Stimulated activated CD4-positive, alpha-beta T cell treated with anti-CD3 and anti-CD28 coated beads, TNF-alpha, amount 100 ng/mL, for 4 hours (primary cell): ENCODE measurements around the gene IL1RN.
"Not testable (repeated sequence)": the region's sequence is repeated elsewhere in the genome, so short reads cannot be mapped to it uniquely, and the experiment has no call there.

ENCODE experiments used
- DNase-seq, 3 experiments: peaks; one replicate each; pipeline ENCODE4 v3.0.0-alpha.2; 2020; ENCODE audit warnings: low read depth in 3 of 3

Gene IL1RN

DNA sequence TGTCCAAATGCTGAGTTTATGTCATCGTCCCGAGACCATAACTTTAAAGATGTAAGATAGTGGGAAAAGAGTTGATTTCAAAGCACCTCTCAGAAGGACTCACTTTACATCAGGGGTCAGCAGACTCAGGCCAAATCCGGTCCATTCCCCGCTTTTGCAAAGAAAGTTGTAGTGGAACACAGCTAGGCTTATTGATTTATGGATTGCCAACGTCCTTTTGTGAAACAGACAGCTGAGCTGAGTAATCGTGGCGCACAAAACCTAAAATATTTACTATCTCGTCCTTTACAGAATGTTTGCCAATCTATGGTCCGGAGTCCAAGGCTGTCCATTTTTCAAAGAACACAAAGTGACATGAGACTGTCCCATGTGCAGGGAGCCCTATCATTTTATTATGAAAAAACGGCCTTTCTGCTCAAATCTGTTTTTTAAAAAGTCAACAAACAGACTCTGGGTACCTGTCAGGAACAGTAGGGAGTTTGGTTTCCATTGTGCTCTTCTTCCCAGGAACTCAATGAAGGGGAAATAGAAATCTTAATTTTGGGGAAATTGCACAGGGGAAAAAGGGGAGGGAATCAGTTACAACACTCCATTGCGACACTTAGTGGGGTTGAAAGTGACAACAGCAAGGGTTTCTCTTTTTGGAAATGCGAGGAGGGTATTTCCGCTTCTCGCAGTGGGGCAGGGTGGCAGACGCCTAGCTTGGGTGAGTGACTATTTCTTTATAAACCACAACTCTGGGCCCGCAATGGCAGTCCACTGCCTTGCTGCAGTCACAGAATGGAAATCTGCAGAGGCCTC lies at the start of gene IL1RN:
Gene IL1RN (plus strand): TSS at position 754 of the 801 bp plus-strand sequence. CDS start 27 bp downstream, at position 781.
- no peak for DNase-seq

GRCh38 chr2:113077921-113078320 lies 49.5 kb upstream of the IL1RN start:
- no peak for DNase-seq

GRCh38 chr2:113078350-113078839 lies 49.0 kb upstream of the IL1RN start:
- no peak for DNase-seq

DNA sequence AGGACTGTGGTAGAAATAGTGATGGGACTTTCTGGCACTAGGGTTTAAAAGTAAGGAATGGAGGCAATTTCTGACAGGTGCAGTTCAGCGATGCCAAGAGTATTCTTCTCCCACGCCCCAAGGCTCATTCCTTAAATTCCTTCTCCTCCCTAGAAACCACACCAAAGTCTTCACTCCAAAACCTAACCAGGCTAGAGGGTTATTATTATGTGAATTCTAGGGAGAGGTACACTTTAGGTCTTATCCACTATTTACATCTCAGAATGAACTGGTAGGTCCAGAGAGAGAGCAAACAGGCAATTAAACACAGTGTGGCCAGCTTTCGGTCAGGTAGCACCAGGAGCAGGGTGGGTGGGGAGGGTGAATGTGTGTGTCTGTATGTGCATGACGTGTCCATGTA lies 48.3 kb upstream of the IL1RN start:
- DNase-seq: no peak

DNA sequence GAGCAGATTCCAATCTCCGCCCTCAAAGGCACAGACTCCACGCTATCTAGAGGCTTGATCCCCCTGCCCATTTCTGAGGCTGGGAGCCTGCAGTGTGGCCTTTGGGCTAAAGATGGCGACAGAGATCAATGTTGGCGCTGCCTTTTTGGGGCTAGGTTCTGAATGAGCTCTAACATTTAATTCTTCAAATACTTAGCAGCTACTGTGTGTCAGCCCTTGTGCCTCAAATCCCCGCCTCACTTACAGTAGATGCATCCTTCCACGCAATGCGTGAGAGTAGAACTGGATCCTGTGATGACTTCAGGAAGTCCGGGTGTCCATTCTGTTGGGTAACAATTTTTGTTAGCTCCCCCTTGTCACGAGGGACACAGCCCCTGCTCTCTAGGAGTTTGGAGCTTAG lies 47.3 kb upstream of the IL1RN start:
- DNase-seq: peak in 2 of 3 experiments; percentile 17 to 25

DNA sequence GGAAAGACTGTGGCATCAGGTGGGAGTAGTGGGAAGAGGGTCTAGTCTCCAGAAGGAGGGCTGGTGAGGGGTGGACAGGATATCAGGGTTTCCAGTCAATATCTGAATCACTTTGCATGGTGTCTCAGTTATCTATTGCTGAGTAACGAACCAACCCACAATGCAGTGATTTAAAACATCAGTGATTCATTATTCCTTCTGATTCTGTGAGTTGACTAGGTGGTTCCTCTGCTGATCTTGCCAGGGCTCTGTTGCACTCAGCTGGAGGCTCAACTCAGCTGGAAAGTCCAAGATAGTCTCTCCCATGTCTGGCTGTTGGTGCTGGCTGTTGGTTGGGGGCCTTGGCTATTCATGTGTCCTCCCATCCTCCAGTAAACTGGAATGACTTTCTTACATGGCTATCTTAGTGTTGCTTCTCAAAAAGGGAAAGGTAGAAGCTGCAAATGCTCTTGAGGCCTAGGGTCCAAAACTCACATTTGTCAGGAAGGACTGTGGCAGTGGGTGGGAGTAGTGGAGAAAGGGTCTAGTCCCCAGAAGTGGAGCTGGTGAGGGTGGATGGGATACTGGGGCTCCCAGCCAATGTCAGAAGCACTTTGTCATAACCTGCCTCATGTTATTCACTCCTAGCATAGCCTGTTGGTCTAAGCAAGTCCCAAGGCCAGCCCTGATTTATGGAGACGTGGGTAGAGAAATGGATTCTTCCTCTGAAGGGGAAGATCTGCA lies 45.7 kb upstream of the IL1RN start:
- DNase-seq: no peak

- DNase-seq: no peak
Measured at GRCh38 chr2:113083296-113083695, 44.1 kb upstream of the IL1RN start.

- DNase-seq: no peak
Measured at GRCh38 chr2:113084249-113085000, 43.0 kb upstream of the IL1RN start.

GRCh38 chr2:113085542-113085941 lies 41.9 kb upstream of the IL1RN start:
- DNase-seq: no peak

GRCh38 chr2:113088213-113088992 lies 39.0 kb upstream of the IL1RN start:
- no peak for DNase-seq

DNA sequence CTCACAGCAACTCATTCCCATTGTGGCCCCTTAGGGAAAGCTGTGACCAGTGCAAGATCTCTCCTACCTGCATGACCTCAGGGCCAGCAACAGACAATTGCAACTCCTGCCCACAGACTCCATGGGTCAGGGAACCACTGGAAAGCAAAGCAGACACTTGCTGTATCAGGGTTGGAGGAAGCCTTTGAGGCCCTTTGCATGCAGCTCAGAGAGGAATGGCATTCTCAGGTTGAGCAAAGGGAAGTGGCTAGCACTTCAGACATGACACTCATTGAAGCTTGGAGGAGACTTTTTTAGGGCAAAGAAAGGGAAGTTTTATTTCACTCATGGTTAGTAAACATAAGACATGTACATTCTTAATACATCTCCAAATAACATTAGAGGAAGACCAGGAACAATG lies 37.5 kb upstream of the IL1RN start:
- DNase-seq: no peak

- no peak for DNase-seq
Measured at GRCh38 chr2:113091231-113091896, 36.0 kb upstream of the IL1RN start.

- no peak for DNase-seq
Measured at GRCh38 chr2:113092864-113093612, 34.4 kb upstream of the IL1RN start.

DNA sequence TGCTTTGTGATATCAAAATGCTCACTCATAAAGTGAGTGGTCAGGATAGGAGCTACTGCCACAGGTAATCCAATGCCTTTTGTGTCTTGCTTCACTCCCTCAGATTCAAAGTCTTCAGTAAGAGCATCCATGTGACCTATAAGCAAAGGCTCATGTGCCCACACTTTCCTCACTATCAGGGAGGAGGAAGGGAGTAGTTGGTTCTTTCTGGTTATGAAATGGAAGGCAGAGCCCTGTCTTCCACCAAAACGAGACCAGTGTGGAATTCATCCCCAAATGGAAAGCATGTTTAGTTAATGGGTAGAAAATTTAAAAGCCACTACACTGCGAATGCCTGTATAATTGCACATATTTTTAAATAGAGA lies 33.8 kb upstream of the IL1RN start:
- no peak for DNase-seq

DNA sequence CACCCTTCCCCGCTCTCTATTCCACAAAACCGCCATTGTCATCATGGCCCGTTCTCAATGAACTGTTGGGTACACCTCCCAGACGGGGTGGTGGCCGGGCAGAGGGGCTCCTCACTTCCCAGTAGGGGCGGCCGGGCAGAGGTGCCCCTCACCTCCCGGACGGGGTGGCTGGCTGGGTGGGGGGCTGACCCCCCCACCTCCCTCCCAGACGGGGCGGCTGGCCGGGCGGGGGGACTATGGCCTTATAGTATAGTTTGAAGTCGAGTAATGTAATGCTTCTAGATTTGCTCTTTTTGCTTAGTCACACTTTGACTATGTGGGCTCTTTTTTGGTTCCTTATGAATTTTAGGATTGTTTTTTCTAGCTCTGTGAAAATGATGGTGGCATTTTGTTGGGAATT lies 31.1 kb upstream of the IL1RN start:
- DNase-seq: not testable (repeated sequence)

- DNase-seq: not testable (repeated sequence)
Measured at GRCh38 chr2:113096842-113097618, 30.4 kb upstream of the IL1RN start.

DNA sequence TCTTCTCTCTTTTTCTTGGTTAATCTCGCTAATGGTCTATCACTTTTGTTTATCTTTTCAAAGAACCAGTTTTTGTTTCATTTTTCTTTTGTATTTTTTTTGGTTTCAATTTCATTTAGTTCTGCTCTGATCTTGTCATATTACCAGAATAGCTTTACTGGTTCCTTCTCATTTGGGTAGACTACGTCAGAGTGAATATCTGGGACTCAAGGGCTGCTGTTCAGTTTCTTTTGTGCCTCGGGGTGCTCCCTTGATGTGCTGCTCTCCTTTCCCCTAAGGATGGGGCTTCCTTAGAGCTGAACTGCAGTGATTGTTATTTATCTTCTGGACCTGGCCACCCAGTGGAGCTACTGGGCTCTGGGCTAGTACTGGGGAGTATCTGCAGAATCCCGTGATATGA lies 29.4 kb upstream of the IL1RN start:
- DNase-seq: no peak

DNA sequence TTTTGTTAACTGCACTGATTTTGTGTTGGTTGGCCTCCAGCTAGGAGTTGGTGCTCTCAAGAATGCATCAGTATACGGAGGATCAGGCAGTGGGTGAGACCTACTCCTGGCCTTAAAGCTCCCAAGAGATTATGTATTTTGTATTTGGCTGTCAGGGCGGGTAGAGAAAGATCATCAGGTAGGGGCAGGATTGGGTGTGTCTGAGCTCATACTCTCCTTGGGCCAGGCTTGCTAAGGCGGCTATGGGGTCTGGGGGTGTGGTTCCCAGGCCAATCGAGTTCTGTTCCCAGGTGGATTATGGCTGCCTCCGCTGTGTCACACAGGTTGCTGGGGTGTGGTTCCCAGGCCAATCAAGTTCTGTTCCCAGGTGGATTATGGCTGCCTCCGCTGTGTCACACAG lies 28.9 kb upstream of the IL1RN start:
- no peak for DNase-seq

DNA sequence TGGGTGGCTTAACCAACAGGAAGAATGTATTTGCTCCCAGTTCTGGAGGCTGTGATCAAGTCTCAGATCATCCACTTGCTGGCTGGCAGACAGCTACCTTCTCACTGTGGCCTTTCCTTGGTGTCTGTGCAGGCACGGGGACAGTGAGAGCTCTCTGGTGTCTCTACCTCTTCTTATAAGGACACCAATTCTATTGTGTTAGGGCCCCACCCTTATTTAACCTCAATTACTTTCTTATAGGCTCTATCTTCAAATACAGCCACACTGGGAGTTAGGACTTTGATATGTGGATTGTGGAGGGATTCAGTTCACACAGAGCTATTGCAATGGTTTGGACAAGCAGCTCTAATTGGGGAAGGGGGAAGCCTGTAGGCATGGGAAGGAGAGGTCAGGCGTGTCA lies 25.3 kb upstream of the IL1RN start:
- DNase-seq: no peak
